Kidney (tissue), 14 donors: ENCODE results near the gene ATF7. TPM values are rescaled to one million over a fixed set of nuclear protein-coding genes. Genes with fewer than 3 reads are reported as not detected.
"Not testable (repeated sequence)": the region's sequence is repeated elsewhere in the genome, so short reads cannot be mapped to it uniquely, and the experiment has no call there.

Source experiments
- DNase-seq, 5 donors: peaks; one replicate each; pipeline ENCODE4 v3.0.0-alpha.2; 2013 to 2020
- FAIRE-seq: peaks from 2 replicates; lab custom pipeline; 2012; peaks lifted over from hg19 to GRCh38; lab: Jason Lieb, UNC
- H3K27ac ChIP-seq, 2 donors: one replicate each; pipeline ENCODE4 v1.7.0; 2013; ENCODE audit warnings: low read depth in 2 of 2, low read length in 2 of 2, inconsistent platforms in 1 of 2
- H3K27me3 ChIP-seq: one replicate; pipeline ENCODE4 v1.7.1; 2013; ENCODE audit warnings: low read length, inconsistent platforms; ENCODE audit not compliant: control insufficient read depth, insufficient read depth
- H3K36me3 ChIP-seq, 3 donors: one replicate each; pipeline versions ENCODE4 v1.7.0 to v1.7.1; 2013; ENCODE audit warnings: low read length in 3 of 3, control low read depth in 1 of 3, inconsistent platforms in 1 of 3; ENCODE audit not compliant: insufficient read depth in 3 of 3, control insufficient read depth in 2 of 3
- H3K4me1 ChIP-seq, 3 donors: one replicate each; pipeline versions ENCODE4 v1.7.0 to v1.7.1; 2013; ENCODE audit warnings: low read length in 3 of 3, inconsistent platforms in 1 of 3, low read depth in 1 of 3; ENCODE audit not compliant: control insufficient read depth in 2 of 3, insufficient read depth in 2 of 3
- H3K4me3 ChIP-seq, 3 donors: one replicate each; pipeline versions ENCODE4 v1.7.0 to v1.8.1; 2013; ENCODE audit warnings: low read length in 3 of 3, control low read depth in 1 of 3, inconsistent platforms in 1 of 3
- H3K9ac ChIP-seq, 3 donors: one replicate each; pipeline versions ENCODE4 v1.7.0 to v1.7.1; 2013; ENCODE audit warnings: low read length in 3 of 3, control low read depth in 1 of 3, inconsistent platforms in 1 of 3
- H3K9me3 ChIP-seq, 3 donors: one replicate each; pipeline versions ENCODE4 v1.7.0 to v1.7.1; 2013; ENCODE audit warnings: low read length in 3 of 3, control low read depth in 1 of 3, inconsistent platforms in 1 of 3; ENCODE audit not compliant: control insufficient read depth in 2 of 3, insufficient read depth in 1 of 3
- CTCF ChIP-seq: IDR thresholded peaks from 3 replicates; pipeline ENCODE4 v1.5.1; 2012; ENCODE audit warnings: mild to moderate bottlenecking, moderate library complexity, borderline replicate concordance; ENCODE audit not compliant: insufficient read depth; ENCODE audit errors: extremely low read depth
- intact Hi-C: fragments of 100-400 bp; cut with DNase I; formaldehyde crosslinking; loops from one replicate; pipeline ENCODE4 v1.11.1; 2022
- polyA plus RNA-seq: library from polyadenylated mRNA; stranded (reverse); fragments of 350-450 nt; fragmentation: Illumina TruSeq; extraction: RNeasy Lipid Tissue Mini Kit (QIAGEN cat#74804); gene quantifications from one replicate; pipeline ENCODE4 v1.2.3, GENCODE V29; 2014; ENCODE audit warnings: low read depth, low replicate concordance; ENCODE audit not compliant: insufficient read depth
- total RNA-seq: library from RNA; stranded (reverse); fragmentation: NEBNext Ultra II Directional; extraction: Animal tissue kit (Norgen Biotek cat#: 25700); gene quantifications from one replicate; pipeline ENCODE4 v1.2.1, GENCODE V29; 2021
- donor health status: control.
- donor health status: control.
- donor health status: control.
- donor health status: control.
- donor health status: control.
- donor health status: DM: yes; HTN: yes; CAD: no.
- donor health status: Normal renal cell carcinoma (clear cell type).

The ATF7 gene
- total and polyA plus RNA-seq, 2 donors from 2014 or later, result 16.2 to 54.7 TPM

- Histone ChIP-seq H3K27me3 (no peaks in the 10 kb centered on the region), H3K9me3 (no peaks in the 10 kb centered on the region), H3K9ac (no peak overlapping the region), H3K4me1 (no peaks in the 10 kb centered on the region), H3K27ac (no peak overlapping the region), H3K36me3 (peaks cover 13 to 60% (median 36%) of the 10 kb centered on the region in 3 donors), H3K4me3 (no peak overlapping the region)
- no peak for TF ChIP-seq CTCF
- peak in 1 of 5 donors; percentile 56 for DNase-seq
- no peak for FAIRE-seq
- intact Hi-C loops, result no loop called here
These were observed 144.1 kb downstream of the ATF7 start for GRCh38 chr12:53481939-53482586.

GRCh38 chr12:53481458-53481857 lies 144.7 kb downstream of the ATF7 start:
- intact Hi-C loops, H3K4me1 ChIP-seq, H3K9me3 ChIP-seq, H3K27ac ChIP-seq, DNase-seq, H3K4me3 ChIP-seq, H3K27me3 ChIP-seq, H3K9ac ChIP-seq, FAIRE-seq: not testable (repeated sequence)
- peaks cover 15 to 66% (median 38%) of the 10 kb centered on the region in 3 donors for H3K36me3 ChIP-seq

GRCh38 chr12:53480491-53481442 lies 145.4 kb downstream of the ATF7 start:
- Histone ChIP-seq H3K27ac (no peak overlapping the region), H3K9me3 (no peaks in the 10 kb centered on the region), H3K4me3 (no peak overlapping the region), H3K9ac (no peak overlapping the region), H3K36me3 (peaks cover 20 to 68% (median 37%) of the 10 kb centered on the region in 3 donors), H3K27me3 (no peaks in the 10 kb centered on the region), H3K4me1 (peaks cover 0 to 12% (median 3%) of the 10 kb centered on the region in 3 donors)
- no peak for FAIRE-seq
- TF ChIP-seq CTCF, result no peak
- intact Hi-C loops, result no loop called here
- DNase-seq, result no peak

- Histone ChIP-seq H3K4me1 (peaks cover 0 to 19% (median 12%) of the 10 kb centered on the region in 3 donors), H3K9ac (no peak overlapping the region), H3K27me3 (no peaks in the 10 kb centered on the region), H3K9me3 (no peaks in the 10 kb centered on the region), H3K27ac (no peak overlapping the region), H3K4me3 (no peak overlapping the region), H3K36me3 (peaks cover 17 to 69% (median 36%) of the 10 kb centered on the region in 3 donors)
- TF ChIP-seq CTCF, result no peak
- FAIRE-seq (no peak), DNase-seq (no peak)
- intact Hi-C loops, result no loop called here
These were observed 146.9 kb downstream of the ATF7 start for GRCh38 chr12:53479331-53479730.
